Lower lobe of right lung (tissue), 2 donors: ENCODE data around the gene PLA2G5. TPM values are rescaled to one million over a fixed set of nuclear protein-coding genes. Genes with fewer than 3 reads are reported as not detected.

ENCODE experiments used
- ATAC-seq, 2 donors: fragments of 200-7000 bp; cut with Tn5 transposase; one replicate each; pipeline ENCODE4 v1.9.1; 2020 to 2022; ENCODE audit warnings: mild to moderate bottlenecking in 2 of 2, moderate library complexity in 2 of 2
- DNase-seq: peaks from one replicate; pipeline ENCODE4 v3.0.0-alpha.2; 2020
- H3K27ac ChIP-seq: fragments of 200-600 bp; one replicate; pipeline ENCODE4 v1.8.0; 2022
- H3K27me3 ChIP-seq: fragments of 200-600 bp; one replicate; pipeline ENCODE4 v1.8.0; 2022; ENCODE audit warnings: low read depth
- H3K36me3 ChIP-seq: fragments of 200-600 bp; one replicate; pipeline ENCODE4 v1.8.0; 2022; ENCODE audit warnings: mild to moderate bottlenecking
- H3K4me1 ChIP-seq: fragments of 200-600 bp; one replicate; pipeline ENCODE4 v1.8.0; 2022
- H3K4me3 ChIP-seq: fragments of 200-600 bp; one replicate; pipeline ENCODE4 v1.8.0; 2022; ENCODE audit warnings: mild to moderate bottlenecking
- H3K9me3 ChIP-seq: fragments of 200-600 bp; one replicate; pipeline ENCODE4 v1.8.0; 2022
- intact Hi-C: fragments of 100-400 bp; cut with DNase I; formaldehyde crosslinking; loops from one replicate; pipeline ENCODE4 v1.11.0; 2022
- total RNA-seq: library from RNA; stranded (reverse); fragmentation: NEBNext Ultra II Directional; extraction: Animal tissue kit (Norgen Biotek cat#: 25700); gene quantifications from one replicate; pipeline ENCODE4 v1.2.1, GENCODE V29; 2021
- TF ChIP-seq, protein P1 (sequence below): fragments of 200-600 bp; IDR thresholded peaks from one replicate; pipeline ENCODE4 v1.8.0; 2022; ENCODE audit warnings: antibody characterized with exemption, mild to moderate bottlenecking
- donor health status: DM: no; HTN: yes; CAD: no; lungs with severe emphysema.

PLA2G5 gene
- total RNA-seq, 1 donor from 2014 or later: 7.4 TPM

DNA sequence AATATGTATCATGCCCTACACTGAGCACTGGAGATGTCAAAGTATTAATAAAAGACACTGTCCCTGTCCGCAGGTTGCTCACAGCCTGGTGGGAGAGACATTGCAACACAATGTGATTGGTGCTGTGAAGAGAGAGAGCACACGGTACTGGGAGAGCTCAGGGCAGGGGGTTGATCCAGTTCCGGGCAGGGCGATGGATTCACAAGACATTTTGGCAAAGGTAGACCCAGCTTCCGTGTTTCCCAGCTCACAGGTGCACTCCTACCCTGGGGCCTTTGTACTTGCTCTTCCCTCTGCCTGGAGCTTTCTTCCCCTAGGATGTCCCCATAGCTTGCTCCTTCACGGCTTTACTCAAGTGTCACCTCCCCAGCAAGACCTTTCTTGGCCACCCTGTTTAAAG, 1.4 kb downstream of the PLA2G5 start:
- ATAC-seq: no peak
- H3K4me1 ChIP-seq: peaks cover 10% of the 10 kb centered on the region
- no peak for DNase-seq
- intact Hi-C loops: no loop called here
- no peak overlapping the region for H3K27ac ChIP-seq
- TF ChIP-seq, protein P1, sequence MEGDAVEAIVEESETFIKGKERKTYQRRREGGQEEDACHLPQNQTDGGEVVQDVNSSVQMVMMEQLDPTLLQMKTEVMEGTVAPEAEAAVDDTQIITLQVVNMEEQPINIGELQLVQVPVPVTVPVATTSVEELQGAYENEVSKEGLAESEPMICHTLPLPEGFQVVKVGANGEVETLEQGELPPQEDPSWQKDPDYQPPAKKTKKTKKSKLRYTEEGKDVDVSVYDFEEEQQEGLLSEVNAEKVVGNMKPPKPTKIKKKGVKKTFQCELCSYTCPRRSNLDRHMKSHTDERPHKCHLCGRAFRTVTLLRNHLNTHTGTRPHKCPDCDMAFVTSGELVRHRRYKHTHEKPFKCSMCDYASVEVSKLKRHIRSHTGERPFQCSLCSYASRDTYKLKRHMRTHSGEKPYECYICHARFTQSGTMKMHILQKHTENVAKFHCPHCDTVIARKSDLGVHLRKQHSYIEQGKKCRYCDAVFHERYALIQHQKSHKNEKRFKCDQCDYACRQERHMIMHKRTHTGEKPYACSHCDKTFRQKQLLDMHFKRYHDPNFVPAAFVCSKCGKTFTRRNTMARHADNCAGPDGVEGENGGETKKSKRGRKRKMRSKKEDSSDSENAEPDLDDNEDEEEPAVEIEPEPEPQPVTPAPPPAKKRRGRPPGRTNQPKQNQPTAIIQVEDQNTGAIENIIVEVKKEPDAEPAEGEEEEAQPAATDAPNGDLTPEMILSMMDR: no peak
- no peaks in the 10 kb centered on the region for H3K9me3 ChIP-seq
- H3K27me3 ChIP-seq: no peaks in the 10 kb centered on the region
- H3K4me3 ChIP-seq: peak overlapping the region; percentile 43
- H3K36me3 ChIP-seq: no peaks in the 10 kb centered on the region

DNA sequence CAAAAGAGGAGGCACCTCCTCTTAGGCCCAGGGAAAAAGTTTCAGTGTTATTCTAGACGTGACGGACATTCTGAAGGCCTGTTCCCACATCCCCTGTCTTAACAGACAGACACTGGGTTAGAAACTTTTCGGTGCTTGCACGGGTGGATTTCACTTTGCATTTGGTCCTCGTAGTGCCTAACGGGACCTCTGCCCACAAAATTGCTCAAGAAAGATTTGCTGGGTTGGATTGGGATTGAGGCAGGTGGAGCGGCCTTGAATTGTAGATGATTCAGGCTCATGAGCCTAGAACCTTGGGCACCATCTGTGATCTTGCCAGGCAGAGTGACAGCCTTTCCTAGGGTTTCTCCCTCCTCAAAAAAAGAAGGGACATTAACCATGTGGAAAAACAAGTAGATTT, 2.8 kb downstream of the PLA2G5 start:
- intact Hi-C loops: no loop called here
- Histone ChIP-seq H3K4me3 (no peak overlapping the region), H3K27ac (no peak overlapping the region), H3K4me1 (peaks cover 10% of the 10 kb centered on the region), H3K27me3 (no peaks in the 10 kb centered on the region), H3K36me3 (no peaks in the 10 kb centered on the region), H3K9me3 (no peaks in the 10 kb centered on the region)
- TF ChIP-seq, protein P1: no peak
- no peak for DNase-seq
- no peak for ATAC-seq

DNA sequence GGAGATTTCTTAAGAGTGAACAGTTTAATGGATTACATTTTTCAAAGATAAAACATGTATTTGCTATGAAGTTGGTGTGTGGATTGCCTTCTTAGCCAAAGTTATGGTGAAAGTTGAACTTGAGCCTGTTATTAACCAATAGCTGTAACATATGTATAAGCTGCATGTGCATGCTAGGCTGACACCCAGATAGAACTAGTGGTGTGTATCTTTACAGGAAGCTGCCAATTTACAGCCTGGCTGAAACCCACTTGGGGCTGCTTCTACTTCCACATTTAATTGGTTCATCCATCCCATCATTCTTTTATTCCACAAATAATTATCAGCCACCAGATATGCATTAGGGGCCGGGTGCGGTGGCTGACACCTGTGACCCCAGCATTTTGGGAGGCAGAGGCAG, 3.3 kb downstream of the PLA2G5 start:
- DNase-seq: no peak
- Histone ChIP-seq H3K27ac (no peak overlapping the region), H3K4me3 (no peak overlapping the region), H3K36me3 (no peaks in the 10 kb centered on the region), H3K27me3 (no peaks in the 10 kb centered on the region), H3K9me3 (no peaks in the 10 kb centered on the region), H3K4me1 (peaks cover 10% of the 10 kb centered on the region)
- no peak for ATAC-seq
- intact Hi-C loops: no loop called here
- TF ChIP-seq, protein P1: no peak

DNA sequence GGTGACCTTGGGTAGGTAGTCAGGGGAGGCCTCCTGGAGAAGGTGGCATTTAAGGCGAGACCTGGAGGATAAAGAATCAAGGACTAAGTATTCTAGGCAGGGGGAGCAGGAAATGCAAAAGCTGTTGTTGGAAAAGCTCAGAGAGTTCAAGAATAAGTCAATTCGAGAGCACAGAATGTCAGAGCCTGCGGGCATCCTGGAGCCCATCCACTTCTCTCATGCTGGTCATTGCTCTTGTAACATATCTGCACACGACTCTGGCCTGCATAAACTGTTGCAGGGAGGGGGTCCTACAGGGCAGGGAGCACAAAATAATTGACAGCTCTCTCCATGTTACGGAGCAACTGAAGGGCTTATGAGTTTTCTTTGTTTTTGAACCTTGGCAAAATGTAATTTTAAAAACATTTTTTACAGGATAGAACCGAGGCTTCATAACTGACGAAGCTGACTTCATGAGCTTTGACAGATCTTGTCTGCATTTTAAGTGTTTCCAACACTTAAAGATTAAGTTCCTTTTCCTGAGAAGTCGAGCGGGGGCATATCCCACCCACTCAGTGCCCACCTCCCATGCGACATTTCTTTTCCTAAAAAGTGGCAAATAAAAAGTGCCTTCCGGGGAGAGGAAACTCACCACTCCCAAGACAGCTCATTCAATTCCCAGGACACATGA, 4.2 kb downstream of the PLA2G5 start:
- TF ChIP-seq, protein P1: no peak
- ATAC-seq: no peak
- H3K27ac ChIP-seq: no peak overlapping the region

DNA sequence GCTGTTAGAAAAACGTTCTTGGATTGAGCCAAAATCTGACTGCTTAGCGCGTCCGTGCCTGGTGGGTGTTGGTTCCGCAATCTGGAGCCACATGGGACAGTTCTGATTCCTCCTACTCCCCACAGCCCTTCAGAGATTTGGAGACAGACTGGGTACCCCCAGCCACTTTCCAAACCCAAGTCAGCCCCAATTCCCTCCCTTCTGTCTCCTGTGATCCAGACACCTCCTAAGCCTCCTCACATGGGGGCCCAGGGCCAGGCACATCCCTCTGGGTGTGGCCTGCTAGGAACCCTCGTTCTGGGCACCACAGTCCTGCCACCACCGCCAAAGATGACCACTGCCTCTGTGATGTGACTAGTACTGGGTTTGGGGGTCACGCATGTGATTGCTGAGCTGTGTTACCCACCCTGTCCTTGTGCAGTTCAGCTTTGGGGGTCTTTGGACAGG, 4.8 kb downstream of the PLA2G5 start:
- H3K9me3 ChIP-seq: no peaks in the 10 kb centered on the region
- no peak overlapping the region for H3K27ac ChIP-seq
- H3K4me3 ChIP-seq: no peak overlapping the region
- peaks cover 4% of the 10 kb centered on the region for H3K27me3 ChIP-seq
- intact Hi-C loops: no loop called here
- H3K4me1 ChIP-seq: peaks cover 7% of the 10 kb centered on the region
- ATAC-seq: no peak
- no peaks in the 10 kb centered on the region for H3K36me3 ChIP-seq
- TF ChIP-seq, protein P1: no peak
- no peak for DNase-seq

More for the DNA sequence above, 4.2 kb downstream of the PLA2G5 start:
- Histone ChIP-seq H3K9me3 (no peaks in the 10 kb centered on the region), H3K4me3 (no peak overlapping the region), H3K36me3 (no peaks in the 10 kb centered on the region), H3K27me3 (peaks cover 4% of the 10 kb centered on the region), H3K4me1 (peaks cover 7% of the 10 kb centered on the region)
- intact Hi-C loops: no loop called here
- no peak for DNase-seq
